Measurements from ENCODE around the gene KRTAP20-2.

The KRTAP20-2 gene

DNA sequence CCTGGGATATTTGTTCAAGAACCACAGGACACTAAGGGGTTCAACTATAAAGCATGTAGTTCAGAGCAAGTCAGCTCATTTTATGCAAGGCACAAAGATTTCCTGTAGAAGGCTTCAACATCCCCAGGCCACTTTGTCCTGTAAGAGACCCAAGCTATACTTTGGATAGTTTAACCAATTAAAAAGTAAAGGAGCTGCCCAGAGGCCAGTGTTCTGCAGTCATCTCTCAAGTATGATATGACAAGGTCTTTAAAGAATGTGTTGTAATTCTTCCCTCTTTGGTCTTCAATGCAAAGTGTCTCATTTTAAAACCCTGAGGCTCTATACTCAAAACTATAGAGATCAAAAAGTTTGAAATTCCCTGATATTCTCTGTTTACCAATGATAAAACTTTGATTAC is 41.7 kb downstream of the KRTAP20-2 start:
- DNase-seq: no peak

DNA sequence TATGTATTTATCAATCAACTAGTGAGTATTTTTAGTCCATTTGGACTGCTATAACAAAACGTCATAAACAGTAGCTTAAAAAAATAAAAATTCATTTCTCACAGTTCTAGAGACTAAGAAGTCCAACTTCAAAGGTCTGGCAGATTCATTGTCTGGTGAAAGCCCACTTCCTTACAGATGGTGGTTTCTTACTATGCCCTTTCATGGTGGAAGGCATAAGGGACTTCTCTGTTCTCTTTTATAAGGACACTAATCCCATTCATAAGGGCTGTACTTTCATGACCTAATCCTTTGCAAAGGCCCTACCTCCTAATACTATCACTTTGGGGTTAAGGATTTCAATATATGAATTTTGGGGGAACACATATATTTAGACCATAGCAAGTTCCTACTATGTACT is 45.6 kb downstream of the KRTAP20-2 start:
- DNase-seq: no peak

DNA sequence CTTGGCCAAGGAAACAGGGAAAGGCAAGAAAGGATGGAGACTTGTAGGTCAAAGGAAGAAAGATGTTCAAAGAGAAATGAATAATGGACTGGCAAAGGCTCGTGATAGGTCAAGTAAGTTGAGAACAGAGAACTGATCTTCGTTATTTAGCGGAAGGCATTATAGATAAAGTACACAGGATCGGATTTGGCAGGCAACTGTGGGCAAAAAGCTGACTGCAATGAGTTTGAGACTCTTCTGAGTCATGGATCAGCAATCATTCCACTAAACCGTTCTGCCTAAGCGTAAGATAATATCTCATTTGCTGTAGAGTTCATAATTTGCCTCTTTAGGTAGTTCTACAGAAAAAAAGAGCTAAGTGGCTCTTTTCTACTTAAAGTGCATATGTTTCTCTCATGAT is 49.5 kb downstream of the KRTAP20-2 start:
- no peak for DNase-seq

Data from NCI-H1436 treated with DMSO at 0.1 percent for 48 hours (cell line).